ENCODE data around the gene B3GALNT1.

GRCh38 chr3:161038725-161039124 is 66.4 kb downstream of the B3GALNT1 start:
- TF ChIP-seq CTCF (IDR thresholded peaks at IDR 0.05 in 4 of 5, conservative IDR thresholded peaks at IDR 0.05 in 1 of 5) = no peak
- no peak for TF ChIP-seq POLR2A (IDR thresholded peaks at IDR 0.05)

All from gastrocnemius medialis (tissue), 4 donors.